HG03280 (cell line): ENCODE results near the gene ZSWIM5.
"Not testable (repeated sequence)": the region's sequence is repeated elsewhere in the genome, so short reads cannot be mapped to it uniquely, and the experiment has no call there.

ENCODE experiments used
- ATAC-seq: cut with Tn5 transposase; IDR thresholded peaks from one replicate; pipeline ENCODE4 v1.9.1; 2021; ENCODE audit warnings: mild to moderate bottlenecking, moderate library complexity; ENCODE audit not compliant: unreplicated experiment

Gene ZSWIM5

GRCh38 chr1:45097944-45098343, 108.5 kb downstream of the ZSWIM5 start:
- no peak for ATAC-seq

- ATAC-seq: no peak
These were observed 109.3 kb downstream of the ZSWIM5 start for GRCh38 chr1:45097079-45097478.

- ATAC-seq: no peak
These were observed 111.0 kb downstream of the ZSWIM5 start for GRCh38 chr1:45095450-45095849.

GRCh38 chr1:45094371-45094770, 112.0 kb downstream of the ZSWIM5 start:
- ATAC-seq: not testable (repeated sequence)

GRCh38 chr1:45093334-45093733, 113.1 kb downstream of the ZSWIM5 start:
- ATAC-seq: no peak

GRCh38 chr1:45089711-45090110, 116.7 kb downstream of the ZSWIM5 start:
- no peak for ATAC-seq

- ATAC-seq: no peak
These were observed 121.8 kb downstream of the ZSWIM5 start for GRCh38 chr1:45084562-45084961.

- no peak for ATAC-seq
These were observed 126.9 kb downstream of the ZSWIM5 start for GRCh38 chr1:45079533-45079932.

GRCh38 chr1:45076959-45077358, 129.4 kb downstream of the ZSWIM5 start:
- ATAC-seq: not testable (repeated sequence)

- ATAC-seq: no peak
These were observed 134.8 kb downstream of the ZSWIM5 start for GRCh38 chr1:45071567-45071966.

- no peak for ATAC-seq
These were observed 138.6 kb downstream of the ZSWIM5 start for GRCh38 chr1:45067806-45068205.

GRCh38 chr1:45065083-45065482, 141.3 kb downstream of the ZSWIM5 start:
- no peak for ATAC-seq

GRCh38 chr1:45062463-45062862, 143.9 kb downstream of the ZSWIM5 start:
- ATAC-seq: not testable (repeated sequence)

GRCh38 chr1:45059829-45060228, 146.6 kb downstream of the ZSWIM5 start:
- no peak for ATAC-seq

- ATAC-seq: no peak
These were observed 148.9 kb downstream of the ZSWIM5 start for GRCh38 chr1:45057542-45057941.

- ATAC-seq: no peak
These were observed 155.2 kb downstream of the ZSWIM5 start for GRCh38 chr1:45051005-45051772.

GRCh38 chr1:45047032-45047431, 159.4 kb downstream of the ZSWIM5 start:
- ATAC-seq: no peak

- no peak for ATAC-seq
These were observed 161.5 kb downstream of the ZSWIM5 start for GRCh38 chr1:45044916-45045315.

- ATAC-seq: no peak
These were observed 163.3 kb downstream of the ZSWIM5 start for GRCh38 chr1:45043094-45043493.

- no peak for ATAC-seq
These were observed 166.1 kb downstream of the ZSWIM5 start for GRCh38 chr1:45040297-45040696.

- ATAC-seq: no peak
These were observed 167.6 kb downstream of the ZSWIM5 start for GRCh38 chr1:45038661-45039364.

- ATAC-seq: no peak
These were observed 168.2 kb downstream of the ZSWIM5 start for GRCh38 chr1:45038240-45038639.
